ENCODE data around the gene COTL1. TPM values are rescaled to one million over a fixed set of nuclear protein-coding genes. Genes with fewer than 3 reads are reported as not detected.
A peak's percentile ranks its signal among the peaks of the same experiment; 100 is the strongest.

COTL1 gene
- total RNA-seq, 4 donors from 2014 or later, result 29.9 to 84.9 (median 52.6) TPM

- H3K4me3 ChIP-seq, result no peak overlapping the region
- H3K27ac ChIP-seq, result no peak overlapping the region
- peaks cover 0 to 9% (median 0%) of the 10 kb centered on the region in 4 donors for H3K4me1 ChIP-seq
- no peaks in the 10 kb centered on the region for H3K9me3 ChIP-seq
- DNase-seq (ENCODE audit: low spot score in 2 of 2), result no peak
- H3K36me3 ChIP-seq, result peaks cover 0 to 95% (median 40%) of the 10 kb centered on the region in 3 donors
- H3K27me3 ChIP-seq, result no peaks in the 10 kb centered on the region
- 97% methylated on average over 46 to 50 of the region's 50 CpGs for WGBS, 2 donors
- TF ChIP-seq POLR2A (IDR thresholded peaks at IDR 0.05), result no peak
- no peak for TF ChIP-seq EP300 (IDR thresholded peaks at IDR 0.05)
- no peak for TF ChIP-seq CTCF (IDR thresholded peaks at IDR 0.05)
Measured at GRCh38 chr16:84657229-84657837, 39.5 kb upstream of the COTL1 start.

- 94% methylated on average over 22 of the region's 22 CpGs for WGBS, 2 donors
- Histone ChIP-seq H3K4me3 (no peak overlapping the region), H3K36me3 (peaks cover 0 to 95% (median 33%) of the 10 kb centered on the region in 3 donors), H3K9me3 (no peaks in the 10 kb centered on the region), H3K27me3 (no peaks in the 10 kb centered on the region), H3K4me1 (peaks cover 0 to 9% (median 0%) of the 10 kb centered on the region in 4 donors), H3K27ac (no peak overlapping the region)
- TF ChIP-seq CTCF (IDR thresholded peaks at IDR 0.05), result no peak
- TF ChIP-seq POLR2A (IDR thresholded peaks at IDR 0.05), result no peak
- TF ChIP-seq EP300 (IDR thresholded peaks at IDR 0.05), result no peak
- DNase-seq (ENCODE audit: low spot score in 2 of 2), result no peak
Measured at GRCh38 chr16:84656649-84657048, 38.8 kb upstream of the COTL1 start.

GRCh38 chr16:84654998-84655397 is 37.1 kb upstream of the COTL1 start:
- 47 to 49% methylated on average over 6 of the region's 6 CpGs for WGBS, 2 donors
- TF ChIP-seq EP300 (IDR thresholded peaks at IDR 0.05) (peak in 1 of 2 donors; percentile 9), CTCF (IDR thresholded peaks at IDR 0.05) (no peak)
- no peak overlapping the region for H3K27ac ChIP-seq
- no peaks in the 10 kb centered on the region for H3K9me3 ChIP-seq
- H3K27me3 ChIP-seq, result no peaks in the 10 kb centered on the region
- DNase-seq (ENCODE audit: low spot score in 2 of 2), result no peak
- H3K4me3 ChIP-seq, result no peak overlapping the region
- peaks cover 0 to 85% (median 24%) of the 10 kb centered on the region in 3 donors for H3K36me3 ChIP-seq
- peaks cover 0 to 17% (median 0%) of the 10 kb centered on the region in 4 donors for H3K4me1 ChIP-seq

- peaks cover 0 to 24% (median 3%) of the 10 kb centered on the region in 4 donors for H3K4me1 ChIP-seq
- H3K4me3 ChIP-seq, result no peak overlapping the region
- no peaks in the 10 kb centered on the region for H3K9me3 ChIP-seq
- WGBS, 2 donors, result 88 to 91% methylated on average over 3 of the region's 3 CpGs
- no peak overlapping the region for H3K27ac ChIP-seq
- no peak for DNase-seq (ENCODE audit: low spot score in 2 of 2)
- H3K27me3 ChIP-seq, result no peaks in the 10 kb centered on the region
- TF ChIP-seq CTCF (IDR thresholded peaks at IDR 0.05), result no peak
- no peak for TF ChIP-seq EP300 (IDR thresholded peaks at IDR 0.05)
- no peak for TF ChIP-seq POLR2A (IDR thresholded peaks at IDR 0.05)
- peaks cover 0 to 77% (median 17%) of the 10 kb centered on the region in 3 donors for H3K36me3 ChIP-seq
Measured at GRCh38 chr16:84654238-84654637, 36.4 kb upstream of the COTL1 start.

- Histone ChIP-seq H3K27ac (no peak overlapping the region), H3K27me3 (no peaks in the 10 kb centered on the region), H3K36me3 (peaks cover 0 to 61% (median 15%) of the 10 kb centered on the region in 3 donors), H3K4me3 (no peak overlapping the region), H3K9me3 (no peaks in the 10 kb centered on the region), H3K4me1 (peaks cover 0 to 33% (median 9%) of the 10 kb centered on the region in 4 donors)
- TF ChIP-seq POLR2A (IDR thresholded peaks at IDR 0.05) (no peak), EP300 (IDR thresholded peaks at IDR 0.05) (no peak), CTCF (IDR thresholded peaks at IDR 0.05) (no peak)
- no peak for DNase-seq (ENCODE audit: low spot score in 2 of 2)
- 87 to 91% methylated on average over 6 to 7 of the region's 7 CpGs for WGBS, 2 donors
Measured at GRCh38 chr16:84652566-84652965, 34.7 kb upstream of the COTL1 start.
